Trophoblast cell (in vitro differentiated cells and primary cell): Measurements from ENCODE around the gene NUDT19.

Experiments
- DNase-seq, 2 donors: peaks; one replicate each; pipeline ENCODE4 v3.0.0-alpha.2; 2016
- H2AFZ ChIP-seq: 2 replicates; pipeline ENCODE4 v1.6.1; 2013; ENCODE audit warnings: low read length, moderate library complexity, mild to moderate bottlenecking; ENCODE audit not compliant: insufficient read depth, poor library complexity
- H2AK5ac ChIP-seq: 2 replicates; pipeline ENCODE4 v1.6.1; 2013; ENCODE audit warnings: mild to moderate bottlenecking, low read length
- H2BK120ac ChIP-seq: 2 replicates; pipeline ENCODE4 v1.6.1; 2013; ENCODE audit warnings: low read length, mild to moderate bottlenecking, moderate library complexity; ENCODE audit not compliant: insufficient read depth, poor library complexity
- H2BK12ac ChIP-seq: 2 replicates; pipeline ENCODE4 v1.6.1; 2013; ENCODE audit warnings: mild to moderate bottlenecking, low read length, moderate library complexity
- H2BK5ac ChIP-seq: 2 replicates; pipeline ENCODE4 v1.6.1; 2013; ENCODE audit warnings: low read length, low read depth, moderate library complexity, mild to moderate bottlenecking; ENCODE audit not compliant: poor library complexity
- H3K14ac ChIP-seq: 2 replicates; pipeline ENCODE4 v1.6.1; 2013; ENCODE audit warnings: mild to moderate bottlenecking, low read length
- H3K18ac ChIP-seq: 2 replicates; pipeline ENCODE4 v1.6.1; 2013; ENCODE audit warnings: mild to moderate bottlenecking, low read length
- H3K23ac ChIP-seq: 2 replicates; pipeline ENCODE4 v1.6.1; 2013; ENCODE audit warnings: low read length
- H3K27ac ChIP-seq: 2 replicates; pipeline ENCODE4 v1.5.1; 2013; ENCODE audit warnings: low read depth, mild to moderate bottlenecking, inconsistent platforms, low read length, moderate library complexity
- H3K27me3 ChIP-seq: 2 replicates; pipeline ENCODE4 v1.6.1; 2013; ENCODE audit warnings: inconsistent platforms, mild to moderate bottlenecking, low read length, moderate library complexity; ENCODE audit not compliant: insufficient read depth
- H3K36me3 ChIP-seq, 2 experiments: 1 replicate in 1 of 2; 2 replicates in 1 of 2; pipeline ENCODE4 v1.6.1; 2013; ENCODE audit warnings: low read length in 2 of 2, mild to moderate bottlenecking in 2 of 2, moderate library complexity in 1 of 2; ENCODE audit not compliant: insufficient read depth in 2 of 2, control insufficient read depth in 1 of 2
- H3K4ac ChIP-seq: 2 replicates; pipeline ENCODE4 v1.6.1; 2013; ENCODE audit warnings: low read depth, mild to moderate bottlenecking, low read length, moderate library complexity
- H3K4me1 ChIP-seq, 2 experiments: 1 replicate in 1 of 2; 2 replicates in 1 of 2; pipeline ENCODE4 v1.6.1; 2013; ENCODE audit warnings: low read length in 2 of 2, mild to moderate bottlenecking in 2 of 2, moderate library complexity in 1 of 2; ENCODE audit not compliant: insufficient read depth in 2 of 2, control insufficient read depth in 1 of 2
- H3K4me2 ChIP-seq: 2 replicates; pipeline ENCODE4 v1.6.1; 2013; ENCODE audit warnings: inconsistent platforms, mild to moderate bottlenecking, low read length, moderate library complexity
- H3K4me3 ChIP-seq: 2 replicates; pipeline ENCODE4 v1.5.1; 2013; ENCODE audit warnings: mild to moderate bottlenecking, low read depth, low read length, inconsistent platforms
- H3K79me1 ChIP-seq: one replicate; pipeline ENCODE4 v1.6.1; 2013; ENCODE audit warnings: low read length
- H3K79me2 ChIP-seq: 2 replicates; pipeline ENCODE4 v1.6.1; 2013; ENCODE audit warnings: low read length, mild to moderate bottlenecking; ENCODE audit not compliant: control insufficient read depth, insufficient read depth, poor library complexity
- H3K9ac ChIP-seq: 2 replicates; pipeline ENCODE4 v1.6.1; 2013; ENCODE audit warnings: mild to moderate bottlenecking, low read length
- H3K9me3 ChIP-seq: 2 replicates; pipeline ENCODE4 v1.6.1; 2013; ENCODE audit warnings: low read depth, mild to moderate bottlenecking, control low read depth, inconsistent platforms, low read length; ENCODE audit not compliant: insufficient read depth
- H4K12ac ChIP-seq: 2 replicates; pipeline ENCODE4 v1.6.1; 2013; ENCODE audit warnings: low read depth, mild to moderate bottlenecking, low read length, moderate library complexity
- H4K8ac ChIP-seq: 2 replicates; pipeline ENCODE4 v1.6.1; 2013; ENCODE audit warnings: low read depth, mild to moderate bottlenecking, low read length, moderate library complexity
- H4K91ac ChIP-seq: one replicate; pipeline ENCODE4 v1.6.1; 2013; ENCODE audit warnings: low read depth, mild to moderate bottlenecking, low read length, moderate library complexity
- WGBS: extraction: QIAGEN DNeasy Blood & Tissue Kit; methylation state at CpG from one replicate; pipeline ENCODE4 v1.1.7; 2013; ENCODE audit warnings: missing lambda C conversion rate; ENCODE audit not compliant: insufficient read length, insufficient coverage; ENCODE audit errors: extremely low coverage; 5-methylcytosine and 5-hydroxymethylcytosine counted together

NUDT19 gene

GRCh38 chr19:32676895-32677359, 14.7 kb upstream of the NUDT19 start:
- Histone ChIP-seq H3K4me2 (peak overlapping the region; percentile 93), H3K9ac (no peak overlapping the region), H4K91ac (no peak overlapping the region), H2BK5ac (no peak overlapping the region), H2BK12ac (no peak overlapping the region), H3K18ac (no peak overlapping the region), H2AK5ac (no peak overlapping the region), H3K14ac (no peak overlapping the region), H3K27ac (no peak overlapping the region), H2AFZ (peak overlapping the region; percentile 15), H3K4me3 (no peak overlapping the region), H3K23ac (no peak overlapping the region), H3K4me1 (peaks cover 14 to 17% of the 10 kb centered on the region in 2 experiments), H4K12ac (no peak overlapping the region), H3K36me3 (no peaks in the 10 kb centered on the region), H3K9me3 (peaks cover 3% of the 10 kb centered on the region), H3K4ac (no peak overlapping the region), H4K8ac (no peak overlapping the region), H2BK120ac (no peak overlapping the region), H3K27me3 (peaks cover 21% of the 10 kb centered on the region), H3K79me1 (peaks cover 5% of the 10 kb centered on the region), H3K79me2 (peaks cover 12% of the 10 kb centered on the region)
- no peak for DNase-seq
- no CpG with 5 or more reads among the region's 33 CpGs for WGBS

- no CpG with 5 or more reads among the region's 9 CpGs for WGBS
- Histone ChIP-seq H4K8ac (no peak overlapping the region), H3K4me2 (no peak overlapping the region)
Measured at GRCh38 chr19:32677657-32678056, 14.0 kb upstream of the NUDT19 start.

DNA sequence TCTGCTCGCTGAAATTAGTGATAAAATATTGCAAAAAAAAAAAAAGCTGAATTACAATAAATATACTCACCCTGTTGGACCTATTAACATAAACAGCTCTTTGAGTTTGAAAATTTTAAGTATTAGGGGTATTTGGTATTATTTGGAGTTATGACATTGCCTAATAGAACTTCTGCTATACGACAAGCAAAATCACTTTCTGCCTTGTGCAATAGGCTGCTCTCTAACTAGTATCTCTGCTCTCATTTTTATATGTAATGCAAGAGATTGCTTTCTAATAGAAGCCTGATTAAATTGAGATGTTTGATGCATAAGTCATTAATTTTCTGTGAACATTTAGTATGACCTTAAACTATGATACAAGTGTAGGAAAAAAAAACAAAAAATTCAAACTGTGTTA, 10.6 kb upstream of the NUDT19 start:
- Histone ChIP-seq H3K4me3 (no peak overlapping the region), H3K79me1 (no peaks in the 10 kb centered on the region), H3K23ac (no peak overlapping the region), H3K4me2 (no peak overlapping the region), H2BK120ac (no peak overlapping the region), H2BK12ac (no peak overlapping the region), H3K27ac (no peak overlapping the region), H4K91ac (no peak overlapping the region), H2BK5ac (no peak overlapping the region), H4K12ac (no peak overlapping the region), H3K4me1 (peaks cover 6 to 11% of the 10 kb centered on the region in 2 experiments), H3K9ac (no peak overlapping the region), H3K4ac (no peak overlapping the region), H3K18ac (no peak overlapping the region), H3K27me3 (peaks cover 16% of the 10 kb centered on the region), H3K14ac (no peak overlapping the region), H4K8ac (no peak overlapping the region), H3K9me3 (peaks cover 3% of the 10 kb centered on the region), H2AFZ (no peak overlapping the region), H3K36me3 (no peaks in the 10 kb centered on the region), H2AK5ac (no peak overlapping the region), H3K79me2 (no peaks in the 10 kb centered on the region)
- WGBS, result no CpG with 5 or more reads among the region's 2 CpGs
- peak in 1 of 2 donors; percentile 37 for DNase-seq

More at GRCh38 chr19:32677657-32678056, 14.0 kb upstream of the NUDT19 start:
- no peak overlapping the region for H3K27ac ChIP-seq
- no peak overlapping the region for H4K12ac ChIP-seq
- H2AK5ac ChIP-seq, result no peak overlapping the region
- H3K4ac ChIP-seq, result no peak overlapping the region
- no peak overlapping the region for H2BK5ac ChIP-seq
- no peak overlapping the region for H4K91ac ChIP-seq
- H3K9ac ChIP-seq, result no peak overlapping the region
- no peak for DNase-seq
- H3K36me3 ChIP-seq, result no peaks in the 10 kb centered on the region
- H3K14ac ChIP-seq, result no peak overlapping the region
- H2AFZ ChIP-seq, result no peak overlapping the region
- no peak overlapping the region for H3K23ac ChIP-seq
- H3K4me3 ChIP-seq, result no peak overlapping the region
- no peak overlapping the region for H2BK120ac ChIP-seq
- no peak overlapping the region for H3K18ac ChIP-seq
- peaks cover 5% of the 10 kb centered on the region for H3K79me1 ChIP-seq
- H3K9me3 ChIP-seq, result peaks cover 3% of the 10 kb centered on the region
- H3K79me2 ChIP-seq, result peaks cover 12% of the 10 kb centered on the region
- peaks cover 21% of the 10 kb centered on the region for H3K27me3 ChIP-seq
- H2BK12ac ChIP-seq, result no peak overlapping the region
- peaks cover 14 to 19% of the 10 kb centered on the region in 2 experiments for H3K4me1 ChIP-seq

GRCh38 chr19:32682317-32682716, 9.3 kb upstream of the NUDT19 start:
- Histone ChIP-seq H3K4me2 (no peak overlapping the region), H3K4me3 (no peak overlapping the region), H2AK5ac (no peak overlapping the region), H2AFZ (no peak overlapping the region), H3K9ac (no peak overlapping the region), H3K18ac (no peak overlapping the region), H2BK5ac (no peak overlapping the region), H3K36me3 (no peaks in the 10 kb centered on the region), H3K14ac (no peak overlapping the region), H3K79me2 (no peaks in the 10 kb centered on the region), H3K23ac (no peak overlapping the region), H3K27me3 (peaks cover 3% of the 10 kb centered on the region), H3K4me1 (peaks cover 0 to 2% of the 10 kb centered on the region in 2 experiments), H3K9me3 (no peaks in the 10 kb centered on the region), H2BK120ac (no peak overlapping the region), H2BK12ac (no peak overlapping the region), H3K4ac (no peak overlapping the region), H3K27ac (no peak overlapping the region), H3K79me1 (no peaks in the 10 kb centered on the region), H4K8ac (no peak overlapping the region), H4K91ac (no peak overlapping the region), H4K12ac (no peak overlapping the region)
- WGBS, result no CpG with 5 or more reads among the region's 4 CpGs
- peak; percentile 21 to 51 for DNase-seq
